NAMALWA (cell line): ENCODE results near the gene SSR4.
"Not testable (repeated sequence)": the region's sequence is repeated elsewhere in the genome, so short reads cannot be mapped to it uniquely, and the experiment has no call there.

ENCODE experiments used
- DNase-seq: peaks from one replicate; pipeline ENCODE4 v3.0.0-alpha.2; 2015; ENCODE audit warnings: low spot score

Gene SSR4

GRCh38 chrX:153806999-153807575, 12.6 kb downstream of the SSR4 start:
- no peak for DNase-seq

GRCh38 chrX:153807976-153808375, 13.5 kb downstream of the SSR4 start:
- no peak for DNase-seq

GRCh38 chrX:153812220-153812619, 17.8 kb downstream of the SSR4 start:
- no peak for DNase-seq

GRCh38 chrX:153813161-153813560, 18.7 kb downstream of the SSR4 start:
- DNase-seq, result no peak

GRCh38 chrX:153814591-153815315, 20.3 kb downstream of the SSR4 start:
- DNase-seq, result no peak

GRCh38 chrX:153816831-153817690, 22.6 kb downstream of the SSR4 start:
- DNase-seq, result peak; percentile 21

GRCh38 chrX:153818064-153818463, 23.6 kb downstream of the SSR4 start:
- not testable (repeated sequence) for DNase-seq

- no peak for DNase-seq
These were observed 24.3 kb downstream of the SSR4 start for GRCh38 chrX:153818571-153819383.

GRCh38 chrX:153819384-153820040, 25.0 kb downstream of the SSR4 start:
- DNase-seq, result no peak

- no peak for DNase-seq
These were observed 26.1 kb downstream of the SSR4 start for GRCh38 chrX:153820601-153821000.

GRCh38 chrX:153821066-153821465, 26.6 kb downstream of the SSR4 start:
- DNase-seq, result no peak

- DNase-seq, result no peak
These were observed 29.9 kb downstream of the SSR4 start for GRCh38 chrX:153824348-153824747.

- DNase-seq, result no peak
These were observed 30.6 kb downstream of the SSR4 start for GRCh38 chrX:153825042-153825441.

- DNase-seq, result no peak
These were observed 32.5 kb downstream of the SSR4 start for GRCh38 chrX:153827016-153827415.

- DNase-seq, result no peak
These were observed 33.4 kb downstream of the SSR4 start for GRCh38 chrX:153827903-153828302.

- no peak for DNase-seq
These were observed 33.8 kb downstream of the SSR4 start for GRCh38 chrX:153828308-153828707.

GRCh38 chrX:153828723-153829548, 34.5 kb downstream of the SSR4 start:
- DNase-seq, result no peak

GRCh38 chrX:153829549-153829798, 35.0 kb downstream of the SSR4 start:
- DNase-seq, result no peak

- no peak for DNase-seq
These were observed 35.6 kb downstream of the SSR4 start, which contains the start of gene PDZD4 for GRCh38 chrX:153829799-153830639. Gene PDZD4, minus strand, starts transcription at chrX:153830544. Its CDS starts 246 bp downstream, at chrX:153830298.
